Thyroid gland (tissue), 4 donors: ENCODE measurements around the gene PLCD1.

Experiments
- CTCF ChIP-seq, 6 experiments: fragments of 200-600 bp in 3 of 6; fragments of 450-650 bp in 3 of 6; sonication (generic) in 3 of 6; IDR thresholded peaks; one replicate each; pipeline ENCODE4 v1.5.1; 2016 to 2019; ENCODE audit warnings: antibody characterized with exemption in 6 of 6, mild to moderate bottlenecking in 2 of 6, inconsistent platforms in 1 of 6, moderate library complexity in 1 of 6
- POLR2A ChIP-seq, 2 donors: fragments of 450-650 bp; IDR thresholded peaks; one replicate each; pipeline ENCODE4 v1.6.1; 2017; ENCODE audit warnings: antibody characterized with exemption in 2 of 2, mild to moderate bottlenecking in 2 of 2, moderate library complexity in 1 of 2

DNA sequence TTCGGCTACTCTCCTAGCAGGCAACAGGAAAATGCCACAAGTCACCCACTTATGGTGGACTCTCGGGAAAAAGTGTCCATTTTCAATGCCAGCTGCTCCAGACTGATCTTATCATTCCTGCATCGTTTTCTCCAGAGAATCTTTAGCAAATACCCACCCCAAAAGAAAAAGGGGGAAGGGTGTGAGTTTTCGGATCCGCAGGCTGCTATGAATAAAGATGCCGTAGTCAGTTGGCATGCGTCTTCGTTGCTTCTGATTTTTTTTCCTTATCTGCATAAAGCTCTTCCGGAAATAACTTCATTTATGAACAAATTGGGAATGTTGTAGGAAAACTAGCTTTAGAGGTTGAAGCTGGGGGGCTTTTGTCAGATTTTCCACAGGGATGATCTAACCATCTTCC, 61.2 kb downstream of the PLCD1 start:
- TF ChIP-seq CTCF (IDR thresholded peaks at IDR 0.05) (no peak), POLR2A (IDR thresholded peaks at IDR 0.05) (no peak)
